IMR-90 (cell line): ENCODE results near the gene CFAP92. TPM values are rescaled to one million over a fixed set of nuclear protein-coding genes. Genes with fewer than 3 reads are reported as not detected.

Experiments used
- ATAC-seq: fragments of 200-7000 bp; cut with Tn5 transposase; 2 replicates; pipeline ENCODE4 v1.9.1; 2020; ENCODE audit warnings: low read depth, mild to moderate bottlenecking, moderate library complexity
- BruUV-seq: library from RNA; stranded (reverse); fragments of 400-500 nt; replicated peaks from 2 replicates; lab custom pipeline; 2021; lab: Mats Ljungman, UMichigan
- CTCF ChIA-PET: fragments of 300-600 bp; formaldehyde crosslinking; extraction: SDS; loops from one replicate; lab custom pipeline; 2021; ENCODE audit warnings: antibody characterized with exemption; lab: Yijun Ruan, JAX
- POLR2A ChIA-PET: fragments of 300-600 bp; sonication (Branson Sonifier 250); formaldehyde crosslinking; loops from one replicate; lab custom pipeline; 2022; ENCODE audit warnings: antibody characterized with exemption; ENCODE audit not compliant: unreplicated experiment; lab: Charles Lee
- DNase-seq: peaks from one replicate; pipeline ENCODE4 v3.0.0; 2013
- H2AFZ ChIP-seq: replicated peaks from 2 replicates; pipeline ENCODE3; 2013; ENCODE audit warnings: low read length, mild to moderate bottlenecking; ENCODE audit not compliant: poor library complexity
- H2AK5ac ChIP-seq: 2 replicates; pipeline ENCODE4 v1.6.1; 2013; ENCODE audit warnings: low read depth, low read length, inconsistent platforms
- H2AK9ac ChIP-seq: replicated peaks from 2 replicates; pipeline ENCODE3; 2013; ENCODE audit warnings: mild to moderate bottlenecking, low read depth, low read length, moderate library complexity; ENCODE audit not compliant: poor library complexity
- H2BK120ac ChIP-seq: 2 replicates; pipeline ENCODE4 v1.6.1; 2013; ENCODE audit warnings: low read depth, low read length, inconsistent platforms
- H2BK15ac ChIP-seq: 3 replicates; pipeline ENCODE4 v1.6.1; 2013; ENCODE audit warnings: low read depth, low read length, inconsistent platforms
- H2BK20ac ChIP-seq: 2 replicates; pipeline ENCODE4 v1.6.1; 2013; ENCODE audit warnings: low read depth, mild to moderate bottlenecking, inconsistent platforms, low read length, moderate library complexity
- H2BK5ac ChIP-seq: 2 replicates; pipeline ENCODE4 v1.6.1; 2013; ENCODE audit warnings: mild to moderate bottlenecking, low read depth, low read length, inconsistent platforms; ENCODE audit not compliant: poor library complexity, severe bottlenecking
- H3K14ac ChIP-seq: replicated peaks from 2 replicates; pipeline ENCODE4 v1.6.1; 2013; ENCODE audit warnings: low read depth, low read length, inconsistent platforms
- H3K18ac ChIP-seq: 2 replicates; pipeline ENCODE4 v1.6.1; 2013; ENCODE audit warnings: low read depth, low read length, control low read depth
- H3K23ac ChIP-seq: 2 replicates; pipeline ENCODE4 v1.6.1; 2013; ENCODE audit warnings: low read depth, low read length, inconsistent platforms
- H3K27ac ChIP-seq: 2 replicates; pipeline ENCODE4 v1.5.1; 2013; ENCODE audit warnings: mild to moderate bottlenecking, control low read depth, low read length; ENCODE audit not compliant: insufficient read depth
- H3K27me3 ChIP-seq: 2 replicates; pipeline ENCODE4 v1.6.1; 2013; ENCODE audit warnings: low read length; ENCODE audit not compliant: control insufficient read depth, insufficient read depth
- H3K36me3 ChIP-seq: 2 replicates; pipeline ENCODE4 v1.6.1; 2013; ENCODE audit warnings: low read length, mixed read lengths; ENCODE audit not compliant: control insufficient read depth, insufficient read depth
- H3K4ac ChIP-seq: 2 replicates; pipeline ENCODE4 v1.6.1; 2013; ENCODE audit warnings: low read depth, low read length, inconsistent platforms
- H3K4me1 ChIP-seq: 2 replicates; pipeline ENCODE4 v1.6.1; 2013; ENCODE audit warnings: low read length, mixed read lengths; ENCODE audit not compliant: control insufficient read depth, insufficient read depth
- H3K4me2 ChIP-seq: 2 replicates; pipeline ENCODE4 v1.6.1; 2013; ENCODE audit warnings: low read depth, mild to moderate bottlenecking, control low read depth, low read length, moderate library complexity
- H3K4me3 ChIP-seq: 2 replicates; pipeline ENCODE4 v1.5.1; 2013; ENCODE audit warnings: low read depth, mild to moderate bottlenecking, control low read depth, low read length, moderate library complexity; ENCODE audit not compliant: insufficient read depth
- H3K56ac ChIP-seq: 2 replicates; pipeline ENCODE4 v1.6.1; 2013; ENCODE audit warnings: low read length, inconsistent platforms; ENCODE audit not compliant: insufficient read depth; ENCODE audit errors: extremely low read depth
- H3K79me1 ChIP-seq, 2 experiments: 2 replicates each; pipeline ENCODE4 v1.6.1; 2013; ENCODE audit warnings: low read length in 2 of 2, inconsistent platforms in 1 of 2, low read depth in 1 of 2
- H3K9ac ChIP-seq: 2 replicates; pipeline ENCODE4 v1.6.1; 2013; ENCODE audit warnings: low read depth, low read length, control low read depth
- H3K9me1 ChIP-seq: 2 replicates; pipeline ENCODE4 v1.6.1; 2013; ENCODE audit warnings: low read length, inconsistent platforms; ENCODE audit not compliant: insufficient read depth
- H3K9me3 ChIP-seq: 2 replicates; pipeline ENCODE4 v1.6.1; 2013; ENCODE audit warnings: low read length; ENCODE audit not compliant: control insufficient read depth, insufficient read depth
- H4K20me1 ChIP-seq: 2 replicates; pipeline ENCODE4 v1.6.1; 2013; ENCODE audit warnings: low read length, inconsistent platforms; ENCODE audit not compliant: insufficient read depth
- H4K5ac ChIP-seq: 2 replicates; pipeline ENCODE4 v1.6.1; 2013; ENCODE audit warnings: mild to moderate bottlenecking, low read depth, low read length, control low read depth
- H4K8ac ChIP-seq, 2 experiments: 2 replicates each; pipeline ENCODE4 v1.6.1; 2013; ENCODE audit warnings: low read depth in 2 of 2, low read length in 2 of 2, control low read depth in 1 of 2, inconsistent platforms in 1 of 2
- H4K91ac ChIP-seq: 2 replicates; pipeline ENCODE4 v1.6.1; 2013; ENCODE audit warnings: low read depth, low read length, inconsistent platforms; ENCODE audit not compliant: insufficient read depth
- BHLHE40 ChIP-seq: fragments of 150-350 bp; IDR thresholded peaks from 2 replicates; pipeline ENCODE4 v1.6.1; 2016; ENCODE audit warnings: mild to moderate bottlenecking, low read depth, low read length
- CEBPB ChIP-seq: IDR thresholded peaks from 2 replicates; pipeline ENCODE4 v1.6.1; 2012; ENCODE audit warnings: low read depth, low read length, improper control_type of control experiment
- CHD1 ChIP-seq: IDR thresholded peaks from 2 replicates; pipeline ENCODE4 v1.6.1; 2012; ENCODE audit warnings: low read depth, low read length, improper control_type of control experiment
- CTCF ChIP-seq: conservative IDR thresholded peaks from 2 replicates; pipeline ENCODE4 v1.5.1; 2012; ENCODE audit warnings: mild to moderate bottlenecking, low read depth, low read length, improper control_type of control experiment
- FOS ChIP-seq: fragments of 150-350 bp; IDR thresholded peaks from 2 replicates; pipeline ENCODE4 v1.6.1; 2016; ENCODE audit warnings: low read depth, low read length
- MAZ ChIP-seq: IDR thresholded peaks from 2 replicates; pipeline ENCODE4 v1.6.1; 2012; ENCODE audit warnings: low read depth, mild to moderate bottlenecking, low read length, improper control_type of control experiment, moderate library complexity, borderline replicate concordance
- MXI1 ChIP-seq: IDR thresholded peaks from 2 replicates; pipeline ENCODE4 v1.6.1; 2012; ENCODE audit warnings: low read depth, mild to moderate bottlenecking, low read length, moderate library complexity, borderline replicate concordance
- NFE2L2 ChIP-seq: fragments of 150-350 bp; IDR thresholded peaks from 2 replicates; pipeline ENCODE4 v1.6.1; 2016; ENCODE audit warnings: low read depth, mild to moderate bottlenecking, low read length
- POLR2A ChIP-seq: IDR thresholded peaks from 2 replicates; pipeline ENCODE4 v1.6.1; 2012; ENCODE audit warnings: mild to moderate bottlenecking, low read depth, low read length
- RAD21 ChIP-seq: IDR thresholded peaks from 2 replicates; pipeline ENCODE4 v1.6.1; 2012; ENCODE audit warnings: low read length, improper control_type of control experiment
- RFX5 ChIP-seq: IDR thresholded peaks from 2 replicates; pipeline ENCODE4 v1.8.0; 2012; ENCODE audit warnings: low read depth, mild to moderate bottlenecking, low read length, moderate library complexity
- WGBS, 2 experiments: methylation state at CpG; one replicate each; pipeline versions ENCODE4 v1.1.5 to v1.1.7; 2013; ENCODE audit warnings: missing lambda C conversion rate in 2 of 2; ENCODE audit not compliant: insufficient read length in 1 of 2; ENCODE audit errors: extremely low coverage in 2 of 2; 5-methylcytosine and 5-hydroxymethylcytosine counted together
- dilution Hi-C: fragments of 300-500 bp; cut with HindIII; formaldehyde crosslinking; loops from one replicate; pipeline ENCODE4 v1.14.3; 2018; ENCODE audit warnings: low sequenced_read_pairs; ENCODE audit not compliant: unreplicated experiment
- in situ Hi-C: fragments of 300-500 bp; cut with MboI; formaldehyde crosslinking; loops from 3 replicates; pipeline ENCODE4 v1.14.3; 2019; ENCODE audit warnings: low sequenced_read_pairs, inconsistent platforms, mixed read lengths
- intact Hi-C: fragments of 100-400 bp; cut with micrococcal nuclease; formaldehyde crosslinking; loops from 2 replicates; pipeline ENCODE4 v1.10.0; 2022
- polyA plus RNA-seq, 3 experiments: library from polyadenylated mRNA; depleted of rRNA; stranded (reverse); fragments of >200 nt; gene quantifications; 2 replicates each; pipeline ENCODE4 v1.2.3, GENCODE V29; 2012; ENCODE audit warnings: low replicate concordance in 1 of 3
- total RNA-seq: library from RNA; depleted of rRNA; stranded (reverse); fragments of >200 nt; gene quantifications from 2 replicates; pipeline ENCODE4 v1.2.3, GENCODE V29; 2012
- TF ChIP-seq, protein P1 (sequence below): fragments of 150-350 bp; IDR thresholded peaks from 2 replicates; pipeline ENCODE4 v1.6.1; 2017; ENCODE audit warnings: mild to moderate bottlenecking, antibody characterized with exemption, low read length, low read depth

Gene CFAP92
- total and polyA plus RNA-seq, 2 of the 4 experiments (the other 2 are of a cell fraction) = not detected

- ChIA-PET CTCF (interaction anchor here (0.7 to 0.9 kb wide), 3 partner anchors 13 to 35 kb away, joined by 3 to 5 read pairs (median 3); no protein-coding TSS in a partner anchor), POLR2A (no interaction called here)
- H3K23ac ChIP-seq = no peak overlapping the region
Observed at GRCh38 chr3:128983293-128984069, 10.4 kb downstream of the CFAP92 start.

More at GRCh38 chr3:128983293-128984069, 10.4 kb downstream of the CFAP92 start:
- no peaks in the 10 kb centered on the region for H3K9me1 ChIP-seq
- H3K9ac ChIP-seq = no peak overlapping the region
- no peak overlapping the region for H3K4ac ChIP-seq
- H3K9me3 ChIP-seq = no peaks in the 10 kb centered on the region
- BruUV-seq = no TSS peak
- no peak overlapping the region for H2AFZ ChIP-seq
- intact Hi-C loops (no loop called here), dilution Hi-C loops (no loop called here), in situ Hi-C loops (no loop called here)
- H3K36me3 ChIP-seq = no peaks in the 10 kb centered on the region
- H3K56ac ChIP-seq = no peak overlapping the region
- TF ChIP-seq BHLHE40 (no peak), RAD21 (no peak), MAZ (no peak), MXI1 (no peak), NFE2L2 (no peak), CEBPB (no peak), CTCF (no peak), CHD1 (no peak), RFX5 (no peak), POLR2A (no peak), FOS (no peak)
- TF ChIP-seq, protein P1, sequence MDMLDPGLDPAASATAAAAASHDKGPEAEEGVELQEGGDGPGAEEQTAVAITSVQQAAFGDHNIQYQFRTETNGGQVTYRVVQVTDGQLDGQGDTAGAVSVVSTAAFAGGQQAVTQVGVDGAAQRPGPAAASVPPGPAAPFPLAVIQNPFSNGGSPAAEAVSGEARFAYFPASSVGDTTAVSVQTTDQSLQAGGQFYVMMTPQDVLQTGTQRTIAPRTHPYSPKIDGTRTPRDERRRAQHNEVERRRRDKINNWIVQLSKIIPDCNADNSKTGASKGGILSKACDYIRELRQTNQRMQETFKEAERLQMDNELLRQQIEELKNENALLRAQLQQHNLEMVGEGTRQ = no peak
- H4K8ac ChIP-seq = no peak overlapping the region
- peaks cover 21% of the 10 kb centered on the region for H3K27me3 ChIP-seq
- H3K14ac ChIP-seq = no peak overlapping the region
- H2BK5ac ChIP-seq = no peak overlapping the region
- no peak overlapping the region for H3K4me3 ChIP-seq
- no peaks in the 10 kb centered on the region for H3K79me1 ChIP-seq
- no peak overlapping the region for H2BK120ac ChIP-seq
- H3K27ac ChIP-seq = no peak overlapping the region
- no peak overlapping the region for H2BK15ac ChIP-seq
- H2AK5ac ChIP-seq = no peak overlapping the region
- no peak for ATAC-seq
- WGBS, 2 experiments = 70% methylated on average over 7 of the region's 9 CpGs; no CpG with 5 or more reads in 1 of the 2 experiments
- no peak overlapping the region for H2AK9ac ChIP-seq
- peaks cover 3% of the 10 kb centered on the region; the same call in 1 of the 2 replicates for H3K4me1 ChIP-seq
- no peak overlapping the region for H2BK20ac ChIP-seq
- no peak for DNase-seq
- H4K5ac ChIP-seq = no peak overlapping the region
- H3K18ac ChIP-seq = no peak overlapping the region; the same call in 1 of the 2 replicates
- no peak overlapping the region for H3K4me2 ChIP-seq
- H4K20me1 ChIP-seq = no peaks in the 10 kb centered on the region
- no peak overlapping the region for H4K91ac ChIP-seq
